HepG2 (cell line): ENCODE measurements around the gene SGSM1. TPM values are rescaled to one million over a fixed set of nuclear protein-coding genes. Genes with fewer than 3 reads are reported as not detected.

Experiments used
- DMTF1 ChIP-seq: sonication (generic); formaldehyde crosslinking; IDR thresholded peaks from 2 replicates; pipeline ENCODE4 v1.4.0; 2020; ENCODE audit warnings: mild to moderate bottlenecking, missing genetic modification reagents
- HNF1B ChIP-seq: sonication (generic); formaldehyde crosslinking; IDR thresholded peaks from 2 replicates; pipeline ENCODE4 v1.5.1; 2020; ENCODE audit warnings: mild to moderate bottlenecking, moderate library complexity, missing genetic modification reagents
- HOXD1 ChIP-seq: sonication (generic); formaldehyde crosslinking; IDR thresholded peaks from 2 replicates; pipeline ENCODE4 v1.5.0; 2020; ENCODE audit warnings: missing genetic modification reagents
- KDM1A ChIP-seq: IDR thresholded peaks from 2 replicates; pipeline ENCODE4 v1.6.1; 2016; ENCODE audit warnings: missing compliant biosample characterization
- NFATC3 ChIP-seq: sonication (generic); formaldehyde crosslinking; IDR thresholded peaks from 2 replicates; pipeline ENCODE4 v1.5.1; 2020; ENCODE audit warnings: mild to moderate bottlenecking, missing genetic modification reagents
- NR2F6 ChIP-seq, 2 experiments: IDR thresholded peaks; 2 replicates each; pipeline ENCODE4 v1.6.1; 2016; ENCODE audit warnings: antibody characterized with exemption in 1 of 2, mild to moderate bottlenecking in 1 of 2
- PATZ1 ChIP-seq: sonication (generic); formaldehyde crosslinking; IDR thresholded peaks from 2 replicates; pipeline ENCODE4 v1.4.0; 2020; ENCODE audit warnings: missing genetic modification reagents
- PRDM10 ChIP-seq: sonication (generic); formaldehyde crosslinking; IDR thresholded peaks from 2 replicates; pipeline ENCODE4 v1.4.0; 2020; ENCODE audit warnings: low read depth, missing genetic modification reagents
- RAD21 ChIP-seq: fragments of 450-650 bp; formaldehyde crosslinking; IDR thresholded peaks from 2 replicates; pipeline ENCODE4 v1.5.0; 2020; ENCODE audit warnings: mild to moderate bottlenecking
- SAP130 ChIP-seq: IDR thresholded peaks from 2 replicates; pipeline ENCODE4 v1.6.1; 2016; ENCODE audit warnings: low read depth
- TBL1XR1 ChIP-seq: fragments of 150-350 bp; IDR thresholded peaks from 2 replicates; pipeline ENCODE4 v1.6.1; 2014; ENCODE audit warnings: borderline replicate concordance, low read length; ENCODE audit not compliant: partially characterized antibody
- ZBTB37 ChIP-seq: sonication (generic); formaldehyde crosslinking; IDR thresholded peaks from 2 replicates; pipeline ENCODE4 v1.4.0; 2020; ENCODE audit warnings: mild to moderate bottlenecking, missing genetic modification reagents
- ZNF18 ChIP-seq: sonication (generic); formaldehyde crosslinking; IDR thresholded peaks from 2 replicates; pipeline ENCODE4 v1.8.0; 2022; ENCODE audit warnings: mild to moderate bottlenecking, missing genetic modification reagents; ENCODE audit not compliant: insufficient replicate concordance
- ZNF367 ChIP-seq: sonication (generic); formaldehyde crosslinking; IDR thresholded peaks from 2 replicates; pipeline ENCODE4 v1.4.0; 2020; ENCODE audit warnings: missing genetic modification reagents, borderline replicate concordance
- ZNF7 ChIP-seq: IDR thresholded peaks from 2 replicates; pipeline ENCODE4 v1.6.1; 2016; ENCODE audit warnings: missing biosample characterization, missing genetic modification reagents
- polyA plus RNA-seq, 8 experiments: library from polyadenylated mRNA; depleted of rRNA in 3 of 8; stranded (reverse) in 7 of 8; unstranded in 1 of 8; fragments of >200 nt; fragmentation: Illumina TruSeq in 4 of 8; extraction: Trizol in 4 of 8; gene quantifications; 2 replicates each; pipeline versions ENCODE4 v1.2.1 to v1.2.3, GENCODE V29; 2011 to 2016; ENCODE audit warnings: low read depth in 4 of 8, missing spikeins in 1 of 8, mixed read lengths in 1 of 8; ENCODE audit not compliant: insufficient read depth in 1 of 8
- total RNA-seq, 5 experiments: library from RNA; depleted of rRNA; stranded (reverse); fragments of >200 nt; fragmentation: Illumina TruSeq; extraction: Trizol; gene quantifications; 2 replicates each; pipeline ENCODE4 v1.2.3, GENCODE V29; 2016; ENCODE audit warnings: low read depth in 1 of 5

Gene SGSM1
- total and polyA plus RNA-seq, 2 of the 13 experiments (the other 11 are each of a cell fraction or from before 2014, with no cell fraction given), result 0.07 TPM; not detected in 1

GRCh38 chr22:24953384-24954113 is 147.5 kb downstream of the SGSM1 start (continued):
- TF ChIP-seq NR2F6 (IDR thresholded peaks at IDR 0.05) (peak; percentile 19), NR2F6 (CRISPR knock-in tag; IDR thresholded peaks at IDR 0.05) (no peak), ZNF367 (CRISPR knock-in tag) (no peak), RAD21 (CRISPR knock-in tag) (peak; percentile 27; the same call in 1 of the 2 replicates), ZNF18 (CRISPR knock-in tag) (no peak), HOXD1 (CRISPR knock-in tag) (no peak), PRDM10 (CRISPR knock-in tag) (no peak), NFATC3 (0 out of 2 replicates have a peak, but pooled peaks have one; percentile 36), SAP130 (CRISPR knock-in tag) (0 out of 2 replicates have a peak, but pooled peaks have one; percentile 8), ZBTB37 (CRISPR knock-in tag) (no peak), HNF1B (CRISPR knock-in tag) (0 out of 2 replicates have a peak, but pooled peaks have one; percentile 12), TBL1XR1 (no peak), KDM1A (CRISPR knock-in tag) (0 out of 2 replicates have a peak, but pooled peaks have one; percentile 10), PATZ1 (CRISPR knock-in tag) (peak; percentile 62; the same call in 1 of the 2 replicates), DMTF1 (CRISPR knock-in tag) (no peak), ZNF7 (CRISPR knock-in tag) (no peak)
